Activated CD8-positive, alpha-beta memory T cell treated with anti-CD3 and anti-CD28 coated beads for 4 hours (primary cell): ENCODE measurements around the gene SMCO4.

Experiments
- DNase-seq, 2 donors: peaks; one replicate each; pipeline ENCODE4 v3.0.0-alpha.2; 2020; ENCODE audit warnings: low read depth in 2 of 2

The SMCO4 gene

DNA sequence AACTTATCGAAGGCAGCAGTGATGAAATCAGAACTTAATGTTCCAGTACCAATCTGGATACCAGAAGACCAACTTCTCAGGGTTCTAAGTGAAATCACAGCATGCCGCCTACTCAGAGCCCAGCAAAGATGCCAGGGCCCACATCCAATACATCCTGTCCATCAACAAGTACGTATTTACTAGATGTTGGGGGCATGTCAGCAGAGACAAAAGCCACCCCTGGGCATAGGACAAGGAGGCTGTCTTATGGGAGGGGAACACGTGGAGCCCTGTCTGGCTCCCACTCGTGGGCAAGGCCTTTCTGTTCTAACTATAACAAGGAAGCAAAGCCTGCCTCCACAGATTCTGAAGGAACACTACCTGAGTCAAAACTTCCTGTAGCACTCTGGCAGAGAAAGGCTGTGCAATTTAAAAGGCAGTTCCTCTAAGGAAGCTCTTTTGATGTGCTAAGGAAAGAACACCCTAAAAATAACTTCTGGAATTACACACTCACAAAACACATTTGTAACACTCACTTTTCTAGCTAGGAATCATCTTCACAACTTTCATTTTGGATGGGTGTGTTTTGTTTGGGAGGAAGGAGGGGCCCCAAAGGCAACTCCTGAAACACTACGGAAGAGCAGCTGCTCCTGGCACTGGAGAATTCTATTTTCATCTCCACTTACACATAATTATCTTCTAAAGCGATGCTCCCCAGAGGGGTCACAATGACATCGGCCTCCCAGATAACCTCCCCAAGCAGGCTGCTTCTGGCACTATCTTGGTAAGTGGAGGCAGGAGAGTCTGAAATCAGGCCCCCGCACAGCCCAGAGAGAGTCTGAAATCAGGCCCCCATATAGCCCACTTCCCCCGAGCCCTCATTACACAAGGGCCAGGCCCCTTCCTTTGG, 14.2 kb downstream of the SMCO4 start:
- no peak for DNase-seq

DNA sequence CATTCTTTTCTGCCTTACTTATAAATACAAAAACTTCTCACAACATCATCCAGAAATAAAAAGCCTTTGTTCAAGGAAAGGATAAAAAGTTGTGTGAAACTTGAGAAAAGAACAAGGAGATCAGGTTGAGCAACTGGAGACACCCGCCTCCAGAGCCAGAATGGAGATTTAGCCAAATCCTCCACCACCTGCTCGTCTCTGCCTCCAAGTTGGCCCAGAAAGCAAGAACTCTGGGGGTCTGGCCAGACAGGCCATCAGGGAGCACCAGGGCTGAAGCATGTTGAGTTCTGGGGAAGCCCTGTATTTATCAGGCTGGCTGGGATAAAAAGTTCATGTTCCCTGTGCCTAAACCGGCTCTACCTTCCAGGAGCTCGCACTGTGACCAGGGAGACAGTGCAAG, 14.9 kb downstream of the SMCO4 start:
- no peak for DNase-seq

DNA sequence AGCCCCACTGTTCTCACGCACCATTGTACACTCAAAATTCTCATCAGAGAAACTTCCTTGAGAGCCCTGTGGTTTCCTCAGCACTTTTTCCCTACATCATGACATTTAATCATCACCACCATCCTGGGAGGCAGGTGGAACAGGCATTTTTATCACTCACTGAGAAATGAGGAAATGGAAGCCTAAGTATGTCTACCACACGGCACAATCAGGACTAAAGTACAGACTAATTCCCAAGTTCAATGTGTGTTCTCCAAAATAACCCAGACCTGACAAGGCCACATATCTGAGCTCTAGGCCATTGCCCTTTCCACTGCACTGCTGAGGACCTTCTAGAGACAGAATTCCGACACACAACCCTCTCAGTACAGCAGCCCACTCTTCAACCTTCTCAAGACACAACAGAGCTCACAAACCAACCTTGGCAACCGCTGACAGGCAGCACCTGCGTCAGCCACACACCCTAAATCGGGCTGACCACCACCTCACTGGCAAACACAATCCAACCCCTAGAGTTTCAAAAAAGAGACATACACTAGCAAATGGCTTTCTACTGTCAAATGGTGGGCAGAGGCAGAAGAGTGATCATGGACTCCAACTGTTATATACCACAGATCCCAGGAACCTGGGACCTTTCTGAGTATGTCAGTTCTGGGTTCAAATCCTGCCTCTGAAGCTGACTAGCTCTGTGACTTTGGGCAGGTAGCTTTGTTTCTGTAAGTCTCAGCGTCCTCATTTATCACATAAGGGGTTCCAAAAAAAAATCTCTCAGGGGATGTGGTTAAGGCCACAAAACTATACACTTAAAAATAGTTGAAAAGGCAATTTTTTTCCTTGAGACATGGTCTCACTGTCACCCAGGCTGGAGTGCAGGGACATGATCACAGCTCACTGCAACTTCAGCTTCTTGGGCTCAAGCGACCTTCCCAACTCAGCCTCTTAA, 16.3 kb downstream of the SMCO4 start:
- DNase-seq = no peak

DNA sequence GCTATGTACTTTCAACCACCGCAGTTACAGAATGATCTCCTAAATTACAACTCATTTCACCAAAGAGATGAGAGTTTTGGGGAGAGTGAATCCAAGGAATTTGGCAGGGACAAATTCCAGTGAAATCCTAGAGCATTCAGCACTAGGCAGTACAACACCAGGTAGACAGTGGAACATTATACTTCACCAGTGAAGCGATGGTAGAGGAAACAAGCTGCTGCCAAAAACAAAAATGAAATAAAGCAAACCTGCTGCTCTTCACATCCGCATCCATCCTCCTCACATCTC, 16.9 kb downstream of the SMCO4 start:
- DNase-seq = no peak

DNA sequence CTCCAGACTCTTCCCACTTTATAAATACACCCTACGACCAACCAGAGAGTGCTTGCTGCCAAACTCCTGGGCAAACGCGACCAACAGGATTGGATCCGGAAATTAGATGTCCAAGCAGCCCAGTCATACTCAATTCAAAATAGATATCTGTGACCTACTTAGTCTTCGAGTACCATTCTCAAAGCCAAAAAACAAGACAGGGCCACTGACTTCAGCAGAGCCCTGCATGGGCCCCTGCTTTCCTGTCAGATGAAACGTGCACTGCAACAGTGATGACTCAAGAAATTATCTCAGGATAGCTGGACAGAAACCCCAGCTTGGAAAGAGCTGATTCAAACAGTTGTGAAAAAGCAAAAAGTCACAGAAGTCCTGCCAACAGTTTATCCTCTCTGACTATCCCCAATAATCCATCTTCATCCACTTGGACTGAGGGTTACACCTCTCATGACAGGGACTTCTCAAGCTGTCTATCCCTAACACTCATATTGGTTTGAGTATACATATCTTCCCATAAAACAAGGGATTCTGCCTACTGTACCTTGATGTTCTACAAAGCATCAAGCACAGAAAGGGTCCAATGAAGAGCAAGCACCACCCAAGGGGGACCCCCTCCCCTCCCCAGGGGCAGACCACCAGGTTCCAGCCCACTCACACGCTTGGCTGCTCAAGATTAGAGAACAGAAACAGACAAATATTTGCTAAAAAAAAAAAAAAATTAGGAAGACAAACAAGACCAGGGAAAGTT, 17.4 kb downstream of the SMCO4 start:
- DNase-seq = no peak

DNA sequence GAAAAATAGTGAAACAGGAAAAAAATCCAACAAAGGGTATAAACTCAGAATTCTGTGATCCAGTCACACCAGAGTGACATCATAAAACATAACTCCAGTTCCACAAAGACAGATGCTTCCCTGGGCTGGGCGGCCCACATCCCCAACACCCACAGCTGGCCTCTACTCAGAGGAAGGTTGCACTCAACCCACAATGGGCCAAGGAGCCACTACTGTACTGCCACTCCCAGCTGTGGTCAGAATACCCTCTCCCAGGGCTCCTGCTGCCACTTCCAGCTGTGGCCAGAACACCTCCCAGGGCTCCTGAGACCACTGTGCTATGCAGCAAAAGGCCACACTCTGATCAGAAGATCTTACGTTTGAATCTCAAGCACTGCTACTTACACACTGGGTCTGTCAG, 18.3 kb downstream of the SMCO4 start:
- no peak for DNase-seq

DNA sequence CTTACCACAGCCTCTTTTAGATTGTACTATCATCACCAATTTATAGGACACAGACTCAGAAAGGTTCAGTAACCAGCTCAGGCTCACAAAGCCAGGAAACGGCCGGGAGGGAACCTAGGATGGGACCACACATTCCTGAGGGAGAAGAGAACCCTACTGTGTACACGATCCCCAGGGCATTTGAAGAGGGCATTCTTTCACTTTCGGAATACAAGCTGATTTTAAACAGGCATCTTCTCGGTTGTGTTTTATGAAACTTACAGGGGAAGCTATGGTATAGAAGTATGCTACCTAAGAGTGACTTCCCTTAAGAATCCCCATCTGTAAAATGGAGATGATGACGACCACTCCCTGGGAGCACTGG, 19.0 kb downstream of the SMCO4 start:
- DNase-seq = no peak

DNA sequence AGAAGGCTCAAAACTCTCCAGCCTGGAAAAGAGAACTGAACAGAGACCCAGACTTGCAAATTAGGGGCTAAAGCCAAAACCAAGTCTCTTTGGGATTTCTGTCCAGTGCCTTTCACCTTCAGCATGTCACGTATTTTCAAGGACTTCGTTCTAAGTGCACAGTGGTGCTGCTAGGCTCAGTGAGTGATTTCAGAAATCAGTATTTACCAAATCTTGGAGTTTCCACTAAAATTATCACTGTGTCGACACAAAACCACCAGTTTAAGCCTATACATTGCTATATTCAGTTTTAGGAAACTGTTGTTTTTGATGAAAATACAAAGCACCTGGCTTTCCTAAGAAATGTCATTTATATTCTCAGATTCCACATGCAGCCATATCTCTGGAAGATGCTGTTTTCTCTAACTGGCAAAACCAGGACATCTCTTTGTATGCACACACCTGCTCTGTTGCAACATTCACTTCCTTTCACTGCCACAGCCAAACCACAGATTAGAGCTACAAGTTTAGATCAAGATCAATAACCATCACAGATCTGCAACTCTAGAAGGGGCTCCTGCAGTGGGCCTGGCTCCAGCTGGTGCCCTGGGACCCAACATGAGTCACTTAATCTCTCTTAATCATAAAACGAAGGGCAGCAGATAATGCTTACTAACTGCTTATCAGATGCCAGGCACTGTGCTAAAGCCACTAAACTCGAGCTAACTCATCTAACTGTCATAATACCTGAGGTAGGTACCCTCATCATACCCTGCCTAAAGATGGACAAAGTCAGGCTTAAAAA, 22.3 kb downstream of the SMCO4 start:
- no peak for DNase-seq

DNA sequence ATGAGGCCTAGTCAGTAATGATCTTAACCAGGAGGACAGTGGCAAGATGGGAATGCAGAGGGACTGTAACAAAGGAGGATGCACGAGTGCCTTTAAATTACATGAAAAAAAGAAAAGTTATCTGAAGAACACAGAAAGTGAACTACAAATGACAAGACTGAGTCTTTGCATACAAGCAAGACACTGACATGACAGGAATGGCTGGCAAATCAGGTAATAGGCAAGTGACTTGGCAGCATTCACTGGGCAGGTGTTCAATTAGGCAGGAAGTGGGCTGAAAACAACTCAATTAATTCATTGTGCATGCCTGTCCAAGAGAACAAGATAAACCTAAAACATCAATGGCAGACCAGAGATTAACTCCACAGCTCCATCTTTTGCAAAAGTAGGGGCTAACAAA, 24.0 kb downstream of the SMCO4 start:
- DNase-seq = no peak

DNA sequence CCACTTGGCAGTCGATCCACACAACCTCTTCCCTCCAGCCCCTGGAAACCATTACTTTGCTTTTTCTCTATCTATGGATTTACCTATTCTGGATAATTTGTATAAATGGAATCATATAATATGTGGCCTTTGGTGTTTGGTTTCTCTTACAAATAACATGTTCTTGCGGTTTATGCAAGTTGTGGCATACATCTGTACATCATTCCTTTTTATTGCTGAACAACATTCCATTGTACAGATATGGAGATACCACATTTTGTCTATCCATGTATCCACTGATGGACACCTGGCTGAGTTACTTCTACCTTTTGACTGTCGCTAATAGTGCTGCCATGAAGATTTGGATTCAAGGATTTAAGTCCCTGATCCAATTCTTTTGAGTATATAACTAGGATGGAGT, 25.1 kb downstream of the SMCO4 start:
- no peak for DNase-seq

DNA sequence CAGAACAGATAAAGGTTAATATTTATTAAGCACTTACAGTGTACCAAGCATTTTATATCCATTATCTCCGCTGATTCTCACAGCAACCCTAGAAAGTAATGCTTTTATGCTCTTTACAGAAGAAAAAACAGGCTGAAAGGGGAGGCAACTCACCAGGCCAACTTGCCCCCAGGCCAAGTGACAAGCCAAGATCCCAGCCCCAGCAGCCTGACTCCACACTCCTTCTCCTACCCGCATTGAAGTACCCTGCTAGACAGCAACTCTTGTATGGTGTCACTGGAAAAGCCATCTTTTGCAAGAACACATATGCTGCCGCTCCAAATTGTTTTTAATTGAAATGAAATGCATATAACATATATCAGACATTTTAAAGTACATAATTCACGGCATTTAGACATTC, 25.6 kb downstream of the SMCO4 start:
- no peak for DNase-seq

DNA sequence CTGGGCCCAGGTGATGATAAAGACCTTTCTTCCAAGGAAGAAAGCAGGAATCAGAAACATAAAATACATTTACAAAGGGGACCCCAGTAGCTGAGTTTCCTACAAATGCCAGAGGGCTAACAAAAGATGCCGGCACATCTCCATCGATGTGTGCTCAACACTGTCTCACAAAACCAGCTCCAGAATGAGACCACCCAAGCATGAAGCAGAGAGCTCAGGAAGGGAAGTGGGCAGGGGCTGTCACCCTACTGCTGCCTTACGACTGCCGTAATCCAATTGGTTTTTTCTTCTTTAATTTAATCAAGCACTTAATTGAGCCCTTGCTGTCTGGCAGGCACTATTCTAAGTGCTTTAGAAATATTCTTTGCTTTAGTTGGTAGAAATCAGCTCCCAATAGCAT, 26.1 kb downstream of the SMCO4 start:
- DNase-seq = no peak

DNA sequence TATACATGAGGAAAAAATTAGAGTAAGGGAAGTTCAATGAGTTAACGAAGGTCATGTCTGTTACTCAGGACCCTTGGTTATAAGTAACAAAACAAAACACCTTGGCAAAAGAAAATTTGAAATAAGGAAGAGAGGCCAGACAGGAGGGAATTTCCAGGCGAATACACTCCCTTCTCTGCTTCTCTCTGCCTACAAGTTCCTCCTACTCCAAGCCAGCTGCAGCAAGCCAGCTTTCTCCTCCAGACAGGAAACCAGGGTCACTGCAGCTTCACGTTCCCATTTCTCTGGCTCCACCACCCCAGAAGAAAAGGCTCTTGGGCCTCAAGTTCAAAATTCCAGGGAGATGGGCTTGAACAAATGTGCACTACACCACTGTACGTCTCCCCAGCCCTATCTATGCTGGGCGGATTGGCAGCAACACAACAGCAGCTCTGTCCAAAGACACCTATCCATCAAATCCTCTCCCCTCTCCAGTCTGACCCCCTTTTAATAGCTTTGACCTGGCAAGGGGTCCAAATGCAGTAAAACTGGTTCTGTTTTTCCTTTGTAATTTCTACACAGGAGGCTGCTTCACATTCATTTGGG, 27.7 kb downstream of the SMCO4 start:
- DNase-seq = no peak

DNA sequence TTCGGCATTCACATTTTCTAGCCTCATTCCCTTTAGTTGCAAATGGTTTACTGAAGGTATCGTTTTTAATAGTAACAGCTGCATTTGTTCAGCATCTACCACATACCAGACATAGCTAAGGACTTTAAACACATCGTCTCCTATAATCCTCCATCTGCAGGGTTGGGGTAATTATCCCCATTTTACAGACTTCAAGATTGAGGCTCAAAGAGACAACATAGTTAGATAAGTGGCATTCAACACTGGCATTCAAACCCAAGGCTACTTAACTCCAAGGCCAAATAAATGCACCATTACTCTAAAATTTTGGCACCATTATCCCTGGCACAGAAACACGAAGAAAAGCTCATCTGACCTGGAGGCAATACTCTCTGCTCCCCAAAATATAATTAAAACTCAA, 28.5 kb downstream of the SMCO4 start:
- DNase-seq = no peak

DNA sequence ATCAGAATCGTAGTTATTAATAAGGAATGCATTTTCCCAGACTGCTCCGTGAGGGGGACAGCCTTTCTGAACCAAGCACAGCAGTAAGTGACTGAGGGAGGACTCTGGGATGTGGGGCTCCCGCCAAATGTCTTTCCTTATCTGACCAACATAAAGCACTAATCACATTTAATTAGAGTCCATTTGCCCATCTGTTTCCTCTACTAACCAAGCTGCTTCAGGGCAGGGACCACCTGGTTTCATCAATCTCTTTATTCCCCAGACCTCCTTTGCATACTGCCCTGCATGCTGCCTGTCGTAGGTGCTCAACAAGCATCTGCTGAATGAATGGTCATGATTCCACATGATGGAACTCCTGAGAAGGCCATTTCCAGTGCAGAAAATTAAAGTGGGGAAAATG, 29.4 kb downstream of the SMCO4 start:
- DNase-seq = no peak

DNA sequence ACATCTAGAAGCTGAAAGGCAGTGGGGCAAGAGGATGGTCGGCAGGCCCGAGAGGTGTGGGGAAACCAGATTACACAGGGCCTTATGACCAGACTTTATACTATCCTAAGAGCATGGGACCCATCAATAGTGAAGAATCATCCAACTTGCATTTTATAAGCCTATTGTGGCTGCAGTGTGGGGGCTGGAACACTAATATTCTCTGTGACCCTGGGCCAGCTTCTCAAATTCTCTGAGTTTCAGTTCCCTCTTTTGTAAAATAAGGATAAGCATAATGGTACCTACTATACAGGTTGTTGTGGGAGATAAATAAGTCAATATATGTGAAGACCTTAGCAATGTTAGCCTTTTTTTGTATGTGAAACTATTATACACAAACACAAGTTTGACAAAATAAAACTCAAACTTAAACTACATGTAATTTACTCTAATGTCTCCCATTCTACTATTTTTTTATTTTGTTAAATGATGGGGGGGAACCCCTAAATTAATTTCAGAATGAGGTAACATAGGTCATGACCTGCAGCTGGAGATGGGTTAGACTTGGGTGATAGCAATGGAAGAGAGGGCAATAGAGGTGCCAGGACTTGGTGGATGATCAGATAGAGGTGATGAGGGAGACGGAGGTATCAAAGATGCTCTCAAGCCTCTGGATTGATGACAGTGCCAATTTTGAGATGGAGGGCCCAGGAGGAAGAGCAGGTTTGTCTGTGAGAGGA, 30.1 kb downstream of the SMCO4 start:
- DNase-seq = no peak

DNA sequence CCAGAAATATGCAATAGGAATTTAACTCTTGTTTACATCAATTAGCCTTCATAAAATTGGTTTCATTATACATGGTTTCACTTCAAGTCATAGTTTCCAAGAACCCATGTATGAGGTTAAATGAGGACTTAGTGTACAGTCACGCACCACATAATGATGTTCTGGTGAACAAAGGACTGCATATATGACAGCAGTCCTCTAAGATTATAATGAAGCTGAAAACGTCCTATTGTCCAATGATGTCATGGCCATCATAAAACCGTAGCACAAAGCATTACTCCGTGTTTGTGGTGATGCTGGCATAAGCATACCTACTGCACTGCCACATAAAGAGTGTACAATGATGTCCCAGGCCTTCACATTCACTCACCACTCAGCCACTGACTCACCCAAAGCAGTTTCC, 31.1 kb downstream of the SMCO4 start:
- no peak for DNase-seq

DNA sequence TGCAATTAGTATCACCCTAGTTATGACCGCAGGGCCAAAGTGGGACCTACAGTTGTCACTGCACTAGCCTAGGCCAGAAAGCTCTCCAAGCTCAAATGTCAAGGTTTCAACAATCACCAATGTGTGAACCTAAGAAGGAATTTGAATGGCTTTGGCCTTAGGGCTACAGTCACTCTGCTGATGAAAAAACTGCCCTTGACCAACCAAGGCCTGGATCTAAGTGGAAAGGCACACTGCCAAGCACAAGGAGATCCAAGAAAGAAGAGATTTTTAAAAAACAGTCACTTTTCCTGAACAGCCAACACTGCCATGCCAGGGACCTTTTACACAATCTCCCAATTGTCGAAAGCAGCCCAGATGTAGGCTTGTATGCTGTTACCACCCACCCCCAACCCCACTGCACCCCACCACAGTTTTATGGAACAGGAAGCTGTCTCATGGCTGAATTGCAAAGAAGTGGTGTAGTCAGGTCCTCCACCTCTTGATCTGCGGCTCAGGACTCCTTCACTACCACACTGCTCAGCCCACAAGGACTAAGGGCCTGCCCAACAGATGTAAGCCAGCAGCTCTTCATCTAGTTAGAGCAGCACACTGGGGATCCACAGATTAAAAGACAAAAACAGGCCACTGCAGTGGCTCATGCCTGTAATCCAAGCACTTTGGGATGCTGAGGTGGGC, 32.9 kb downstream of the SMCO4 start:
- DNase-seq = no peak

DNA sequence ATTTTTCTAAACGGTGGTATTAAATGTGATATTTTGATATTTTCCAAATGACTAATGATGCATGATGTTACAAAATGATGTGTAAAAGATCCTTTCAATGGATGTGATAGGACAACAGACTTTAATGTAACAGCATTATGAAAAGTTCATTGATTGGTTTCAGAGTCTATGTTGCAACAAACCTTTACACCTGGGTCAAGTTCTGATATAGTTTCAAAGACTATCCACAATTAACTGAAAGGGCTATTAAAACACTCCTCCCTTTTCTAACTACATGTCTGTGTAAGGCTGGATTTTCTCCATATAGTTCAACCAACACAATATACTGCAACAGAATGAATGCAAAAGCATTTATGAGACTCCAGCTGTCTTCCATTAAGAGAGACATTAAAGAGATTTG, 35.7 kb downstream of the SMCO4 start:
- DNase-seq = no peak

DNA sequence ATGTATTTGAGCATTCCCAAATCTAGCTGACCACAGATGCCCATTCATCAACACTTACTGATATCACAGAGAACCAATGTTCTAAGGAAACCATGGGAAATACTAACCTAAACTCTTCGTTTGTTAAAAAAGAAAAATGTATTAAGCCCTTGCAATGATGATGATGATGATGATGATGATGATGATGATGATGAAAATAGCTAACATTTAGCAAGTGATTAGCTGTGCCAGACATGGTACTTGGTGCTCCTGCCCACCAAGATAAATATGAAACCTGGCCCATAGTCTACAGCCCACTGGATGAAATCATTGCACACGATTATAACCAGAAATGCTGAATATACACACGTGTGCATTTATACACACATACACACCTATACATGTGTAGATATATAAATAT, 37.5 kb downstream of the SMCO4 start:
- no peak for DNase-seq
